Effector memory CD8-positive, alpha-beta T cell (primary cell): ENCODE measurements around the gene YDJC.
A peak's percentile ranks its signal among the peaks of the same experiment; 100 is the strongest.
"Not testable (repeated sequence)": the region's sequence is repeated elsewhere in the genome, so short reads cannot be mapped to it uniquely, and the experiment has no call there.

ENCODE experiments used
- ATAC-seq: fragments of 150-1000 bp; cut with Tn5 transposase; replicated peaks from 2 replicates; pipeline ENCODE4 v1.10.0; 2021; ENCODE audit warnings: mild to moderate bottlenecking, moderate library complexity
- DNase-seq, 3 experiments: peaks; one replicate each; pipeline ENCODE4 v3.0.0; 2021
- H3K27ac Mint-ChIP-seq, 2 donors: one replicate each; pipeline ENCODE4 v1.8.0; 2022; ENCODE audit warnings: mild to moderate bottlenecking in 2 of 2, mixed read lengths in 2 of 2, moderate library complexity in 2 of 2
- H3K27me3 Mint-ChIP-seq, 2 donors: one replicate each; pipeline ENCODE4 v1.8.0; 2022; ENCODE audit warnings: mixed read lengths in 2 of 2
- H3K36me3 Mint-ChIP-seq: one replicate; pipeline ENCODE4 v1.8.0; 2022; ENCODE audit warnings: mild to moderate bottlenecking, moderate library complexity, mixed read lengths; ENCODE audit not compliant: insufficient read depth
- H3K4me1 Mint-ChIP-seq, 2 donors: one replicate each; pipeline ENCODE4 v1.8.0; 2022; ENCODE audit warnings: low read depth in 2 of 2, mixed read lengths in 2 of 2
- H3K4me3 Mint-ChIP-seq, 2 donors: one replicate each; pipeline ENCODE4 v1.8.0; 2022; ENCODE audit warnings: mild to moderate bottlenecking in 2 of 2, mixed read lengths in 2 of 2, moderate library complexity in 2 of 2
- H3K9me3 Mint-ChIP-seq, 2 donors: one replicate each; pipeline ENCODE4 v1.8.0; 2022; ENCODE audit warnings: mixed read lengths in 2 of 2

YDJC gene

DNA sequence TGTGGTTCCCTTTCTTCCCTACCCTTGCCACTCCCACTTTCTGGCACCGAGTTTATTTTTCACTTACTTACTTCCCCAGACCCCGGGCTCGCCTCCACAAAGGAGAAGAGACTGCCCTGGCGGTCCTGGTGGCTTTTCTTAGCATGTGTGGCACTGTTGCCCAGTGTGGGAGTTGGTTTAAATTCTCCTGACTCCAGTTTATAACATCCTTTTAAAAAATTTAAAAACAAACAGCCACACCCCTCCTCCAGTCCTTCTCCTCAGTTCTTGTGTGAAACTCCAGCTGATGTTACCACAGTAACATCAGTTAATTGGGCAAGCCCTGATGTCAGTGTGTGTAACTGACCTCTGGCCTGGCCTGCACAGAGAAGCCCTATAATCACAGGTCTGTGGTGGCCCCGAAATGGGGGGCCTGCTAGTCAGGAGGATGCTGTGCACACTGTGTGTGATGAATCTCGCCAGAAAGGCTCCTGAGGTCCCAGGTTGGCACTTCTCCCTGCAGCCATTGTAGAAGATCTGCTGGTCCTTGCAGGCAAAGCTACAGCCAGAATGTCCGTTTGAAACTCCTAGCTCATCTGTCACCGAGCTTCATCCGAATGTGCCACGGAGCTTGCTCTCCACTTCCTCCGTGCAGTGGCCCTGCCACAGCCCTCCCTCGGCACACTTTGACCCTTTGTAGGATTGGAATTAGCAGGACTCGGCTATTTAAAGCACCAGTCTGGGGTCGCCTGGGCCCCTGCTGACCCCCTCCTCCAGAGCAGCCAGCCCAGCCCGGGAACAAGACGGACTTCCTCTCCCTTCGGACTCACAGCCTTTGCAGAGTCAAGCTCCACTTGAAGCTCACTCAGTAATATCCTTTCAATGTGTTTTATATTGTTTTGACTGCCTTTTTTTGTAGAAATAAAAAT, 7.6 kb downstream of the YDJC start:
- Mint-ChIP-seq H3K9me3 (no peaks in the 10 kb centered on the region), H3K27me3 (no peaks in the 10 kb centered on the region), H3K27ac (peak overlapping the region; percentile 46 to 62), H3K4me3 (no peak overlapping the region), H3K36me3 (peaks cover 60% of the 10 kb centered on the region), H3K4me1 (peaks cover 33 to 41% of the 10 kb centered on the region in 2 donors)
- DNase-seq: no peak
- no peak for ATAC-seq

DNA sequence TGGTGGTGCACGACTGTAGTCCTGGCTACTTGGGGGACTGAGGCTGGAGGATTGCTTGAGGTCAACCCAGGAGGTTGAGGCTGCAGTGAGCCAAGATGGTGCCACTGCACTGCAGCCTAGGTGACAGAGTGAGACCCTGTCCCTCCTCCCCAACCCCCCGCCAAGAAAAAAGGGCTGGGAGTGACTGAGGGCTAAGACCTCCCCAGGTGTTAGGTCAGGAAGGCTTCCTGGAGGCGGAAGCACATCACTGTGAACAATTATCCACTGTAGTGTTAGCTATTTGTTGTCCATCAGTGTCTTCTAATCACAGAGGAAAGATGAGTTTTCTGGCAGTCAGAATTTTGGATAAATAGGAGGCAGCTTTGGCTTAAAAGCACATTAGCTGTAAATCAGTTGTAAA, 8.8 kb downstream of the YDJC start:
- Mint-ChIP-seq H3K27me3 (no peaks in the 10 kb centered on the region), H3K27ac (peak overlapping the region in 1 of 2 donors; percentile 83), H3K4me3 (no peak overlapping the region), H3K4me1 (peaks cover 25 to 36% of the 10 kb centered on the region in 2 donors), H3K9me3 (no peaks in the 10 kb centered on the region), H3K36me3 (peaks cover 64% of the 10 kb centered on the region)
- ATAC-seq (no peak), DNase-seq (no peak)

DNA sequence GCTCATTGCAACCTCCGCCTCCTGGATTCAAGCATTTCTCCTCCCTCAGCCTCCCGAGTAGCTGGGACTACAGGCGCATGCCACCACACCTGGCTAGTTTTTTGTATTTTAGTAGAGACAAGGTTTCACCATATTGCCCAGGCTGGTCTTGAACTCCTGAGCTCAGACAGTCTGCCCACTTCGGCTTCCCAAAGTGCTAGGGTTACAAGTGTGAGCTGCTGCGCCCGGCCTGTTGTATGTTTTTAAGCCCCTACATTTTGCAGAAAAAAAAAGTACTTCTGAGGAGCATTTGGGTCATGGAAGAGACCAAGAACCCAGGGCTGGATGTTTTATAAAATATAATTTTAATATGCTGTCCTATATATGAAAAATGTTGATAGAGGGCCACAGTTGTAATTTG, 12.5 kb downstream of the YDJC start:
- not testable (repeated sequence) for H3K9me3 Mint-ChIP-seq, DNase-seq, H3K4me3 Mint-ChIP-seq, ATAC-seq, H3K27me3 Mint-ChIP-seq
- H3K4me1 Mint-ChIP-seq: peaks cover 13 to 36% of the 10 kb centered on the region in 2 donors
- peak overlapping the region; percentile 77 to 83 for H3K27ac Mint-ChIP-seq
- peaks cover 63% of the 10 kb centered on the region for H3K36me3 Mint-ChIP-seq

DNA sequence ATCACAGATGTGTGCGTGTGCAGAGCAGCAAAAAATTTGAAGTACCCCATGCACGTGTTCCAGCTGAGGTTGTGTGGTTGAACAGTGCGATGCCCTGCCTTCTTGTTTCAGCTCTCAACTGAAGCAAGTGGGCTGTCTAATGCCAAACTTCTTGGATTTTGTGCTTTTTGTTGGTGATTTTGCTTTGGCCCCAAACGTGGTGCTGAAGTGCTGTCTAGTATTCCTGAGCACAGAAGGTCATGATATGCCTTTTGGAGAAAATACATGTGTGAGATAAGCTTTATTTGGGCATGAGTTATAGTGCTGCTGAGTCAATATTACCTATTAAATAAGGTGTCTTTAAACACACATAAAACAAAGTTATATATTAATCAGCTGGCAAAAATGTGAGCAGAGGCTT, 14.1 kb downstream of the YDJC start:
- Mint-ChIP-seq H3K27me3 (no peaks in the 10 kb centered on the region), H3K36me3 (peaks cover 70% of the 10 kb centered on the region), H3K9me3 (no peaks in the 10 kb centered on the region), H3K4me1 (peaks cover 13 to 31% of the 10 kb centered on the region in 2 donors), H3K27ac (no peak overlapping the region), H3K4me3 (no peak overlapping the region)
- no peak for ATAC-seq
- DNase-seq: no peak

DNA sequence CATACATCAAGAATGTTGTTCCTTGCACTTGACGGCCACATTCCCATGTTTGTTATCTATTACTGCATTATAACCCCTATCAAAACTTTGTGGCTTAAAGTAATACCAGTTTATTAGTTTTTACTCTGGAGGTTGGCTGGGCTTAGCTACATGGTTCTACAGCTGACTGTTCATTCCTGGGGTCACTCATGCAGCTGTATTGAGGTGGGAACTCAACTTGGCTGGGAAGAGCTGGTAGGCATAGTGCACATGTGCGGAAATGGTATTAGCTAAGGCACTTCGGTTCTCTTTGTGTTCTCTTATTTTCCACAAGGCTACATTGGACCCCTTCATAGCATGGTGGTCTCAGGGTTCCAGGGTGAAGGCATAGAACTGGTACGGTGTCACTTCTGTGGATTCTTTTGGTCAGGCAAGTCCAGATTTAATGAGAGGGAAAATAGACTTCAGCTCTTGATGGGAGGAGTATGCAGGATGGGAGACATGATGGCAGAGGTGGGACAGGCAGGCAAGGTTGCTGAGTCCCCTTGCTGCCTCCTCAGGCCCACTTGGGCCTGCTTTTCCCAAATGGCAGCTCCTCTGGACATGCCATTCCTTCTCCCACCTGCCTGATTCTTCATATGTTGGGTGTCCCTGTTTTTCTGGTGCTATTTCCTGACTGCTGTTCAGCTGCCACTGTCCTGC, 16.1 kb downstream of the YDJC start:
- Mint-ChIP-seq H3K36me3 (peaks cover 62% of the 10 kb centered on the region), H3K9me3 (no peaks in the 10 kb centered on the region), H3K4me3 (no peak overlapping the region)

DNA sequence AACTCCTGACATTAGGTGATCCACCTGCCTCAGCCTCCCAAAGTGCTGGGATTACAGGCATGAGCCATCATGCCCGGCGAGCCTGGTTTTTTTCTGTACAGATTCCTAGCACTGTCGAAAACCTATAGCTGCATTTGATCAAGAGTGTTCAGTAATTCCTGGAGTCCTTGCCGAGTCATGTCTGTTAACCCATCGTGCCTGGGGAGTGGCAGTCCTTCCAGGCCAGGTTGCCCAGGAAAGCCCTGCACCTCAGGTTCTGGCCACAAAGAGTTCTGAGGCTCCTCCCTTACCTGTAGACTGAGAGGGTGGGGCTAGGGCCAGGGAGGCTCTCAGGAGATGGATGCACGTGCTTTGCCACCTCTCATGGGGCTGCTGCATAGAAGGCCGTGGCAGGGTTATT, 17.0 kb downstream of the YDJC start:
- no peak for ATAC-seq
- DNase-seq: no peak
- H3K9me3 Mint-ChIP-seq: no peaks in the 10 kb centered on the region
- H3K27ac Mint-ChIP-seq: no peak overlapping the region
- H3K27me3 Mint-ChIP-seq: no peaks in the 10 kb centered on the region
- no peak overlapping the region for H3K4me3 Mint-ChIP-seq
- H3K36me3 Mint-ChIP-seq: peaks cover 58% of the 10 kb centered on the region
- peaks cover 9 to 29% of the 10 kb centered on the region in 2 donors for H3K4me1 Mint-ChIP-seq

More for the DNA sequence above, 16.1 kb downstream of the YDJC start:
- no peak for ATAC-seq
- no peaks in the 10 kb centered on the region for H3K27me3 Mint-ChIP-seq
- peaks cover 9 to 29% of the 10 kb centered on the region in 2 donors for H3K4me1 Mint-ChIP-seq
- no peak for DNase-seq
- peak overlapping the region in 1 of 2 donors; percentile 67 for H3K27ac Mint-ChIP-seq

DNA sequence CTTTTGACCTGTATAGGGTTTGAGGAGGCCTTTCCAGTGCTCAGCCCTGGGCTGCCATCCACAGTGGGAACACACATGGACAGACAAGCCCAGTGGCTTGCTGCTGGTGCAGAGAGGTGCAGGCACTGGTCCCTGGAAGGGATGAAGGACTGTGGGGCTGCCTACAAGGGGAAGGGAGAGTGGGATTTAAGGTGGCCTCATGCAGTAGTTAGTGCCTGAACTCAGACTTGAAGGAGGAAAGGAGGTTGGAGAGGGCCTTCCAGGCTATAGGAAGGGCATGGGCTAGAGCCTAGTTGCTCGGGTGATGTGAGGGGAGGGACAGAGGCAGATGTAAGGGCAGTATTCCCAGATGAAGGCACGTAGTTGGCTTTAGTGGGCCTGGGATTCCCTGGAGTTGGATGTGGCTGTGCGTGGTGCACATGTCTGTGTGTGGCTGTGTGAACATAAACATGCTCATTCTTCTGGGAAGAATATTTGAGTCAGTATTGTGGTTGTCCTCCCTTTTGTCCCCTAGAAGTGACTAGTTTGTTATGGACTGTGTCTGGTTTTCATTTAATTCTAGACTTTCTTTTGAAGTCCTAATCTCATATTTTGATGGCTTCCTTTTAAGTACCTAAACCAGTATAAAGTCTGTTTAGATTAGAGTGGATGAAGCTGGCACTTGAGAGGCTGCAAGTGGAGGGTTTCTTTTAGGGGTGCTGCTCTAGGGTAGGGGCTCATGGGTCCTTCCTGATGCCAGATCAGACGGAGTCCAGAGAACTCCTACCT, 18.4 kb downstream of the YDJC start:
- no peak for ATAC-seq
- DNase-seq: no peak
- peaks cover 48% of the 10 kb centered on the region for H3K36me3 Mint-ChIP-seq
- H3K4me3 Mint-ChIP-seq: no peak overlapping the region
- H3K27me3 Mint-ChIP-seq: no peaks in the 10 kb centered on the region
- peak overlapping the region; percentile 24 to 68 for H3K27ac Mint-ChIP-seq
- peaks cover 12 to 30% of the 10 kb centered on the region in 2 donors for H3K4me1 Mint-ChIP-seq
- no peaks in the 10 kb centered on the region for H3K9me3 Mint-ChIP-seq

DNA sequence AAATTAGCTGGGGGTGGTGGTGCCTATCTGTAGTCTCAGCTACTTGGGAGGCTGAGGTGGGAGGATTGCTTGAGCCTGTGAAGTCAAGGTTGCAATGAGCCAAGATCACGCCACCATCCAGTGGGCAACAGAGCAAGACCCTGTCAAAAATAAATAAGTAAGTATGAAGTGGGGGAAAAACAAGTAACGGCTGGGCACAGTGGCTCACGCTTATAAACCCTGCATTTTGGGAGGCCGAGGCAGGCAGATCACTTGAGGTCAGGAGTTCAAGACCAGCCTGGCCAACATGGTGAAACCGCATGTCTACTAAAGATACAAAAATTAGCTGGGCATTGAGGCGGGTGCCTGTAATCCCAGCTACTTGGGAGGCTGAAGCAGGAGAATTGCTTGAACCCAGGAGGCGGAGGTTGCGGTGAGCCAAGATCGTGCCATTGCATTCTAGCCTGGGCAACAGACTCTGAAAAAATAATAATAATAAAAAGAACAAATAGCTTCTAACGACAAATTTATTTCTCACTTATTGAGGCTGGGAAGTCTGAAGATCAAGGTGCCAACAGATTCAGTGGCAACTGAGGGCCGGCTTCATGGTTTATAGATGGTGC, 20.2 kb downstream of the YDJC start:
- H3K27ac Mint-ChIP-seq: peak overlapping the region in 1 of 2 donors; percentile 72

DNA sequence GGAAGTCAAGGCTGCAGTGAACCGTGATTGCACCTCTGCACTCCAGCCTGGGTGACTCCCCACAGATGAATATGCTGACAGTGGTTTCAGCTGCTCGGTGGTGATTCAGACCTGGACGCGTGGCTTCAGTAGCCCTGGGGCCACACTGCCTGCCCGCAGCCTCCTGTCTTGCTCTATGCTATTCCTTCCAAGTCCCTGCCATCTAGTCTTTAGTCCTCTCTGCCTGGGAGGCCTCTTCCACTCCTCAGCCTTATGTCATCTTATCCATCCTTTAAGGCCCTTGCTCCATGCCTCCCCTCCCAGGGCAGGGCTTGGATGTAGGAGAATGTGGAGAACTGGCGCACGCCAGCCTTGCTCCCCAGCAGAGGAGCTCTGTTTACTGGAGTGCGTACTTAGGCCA, 23.0 kb downstream of the YDJC start:
- no peak for DNase-seq
- ATAC-seq: no peak
- Mint-ChIP-seq H3K27me3 (no peaks in the 10 kb centered on the region), H3K36me3 (peaks cover 32% of the 10 kb centered on the region), H3K9me3 (no peaks in the 10 kb centered on the region), H3K27ac (peak overlapping the region; percentile 63 to 75), H3K4me1 (peaks cover 27 to 38% of the 10 kb centered on the region in 2 donors), H3K4me3 (no peak overlapping the region)

More for the DNA sequence above, 20.2 kb downstream of the YDJC start:
- H3K4me3 Mint-ChIP-seq, ATAC-seq, DNase-seq, H3K9me3 Mint-ChIP-seq, H3K27me3 Mint-ChIP-seq: not testable (repeated sequence)
- Mint-ChIP-seq H3K36me3 (peaks cover 43% of the 10 kb centered on the region), H3K4me1 (peaks cover 20 to 35% of the 10 kb centered on the region in 2 donors)

DNA sequence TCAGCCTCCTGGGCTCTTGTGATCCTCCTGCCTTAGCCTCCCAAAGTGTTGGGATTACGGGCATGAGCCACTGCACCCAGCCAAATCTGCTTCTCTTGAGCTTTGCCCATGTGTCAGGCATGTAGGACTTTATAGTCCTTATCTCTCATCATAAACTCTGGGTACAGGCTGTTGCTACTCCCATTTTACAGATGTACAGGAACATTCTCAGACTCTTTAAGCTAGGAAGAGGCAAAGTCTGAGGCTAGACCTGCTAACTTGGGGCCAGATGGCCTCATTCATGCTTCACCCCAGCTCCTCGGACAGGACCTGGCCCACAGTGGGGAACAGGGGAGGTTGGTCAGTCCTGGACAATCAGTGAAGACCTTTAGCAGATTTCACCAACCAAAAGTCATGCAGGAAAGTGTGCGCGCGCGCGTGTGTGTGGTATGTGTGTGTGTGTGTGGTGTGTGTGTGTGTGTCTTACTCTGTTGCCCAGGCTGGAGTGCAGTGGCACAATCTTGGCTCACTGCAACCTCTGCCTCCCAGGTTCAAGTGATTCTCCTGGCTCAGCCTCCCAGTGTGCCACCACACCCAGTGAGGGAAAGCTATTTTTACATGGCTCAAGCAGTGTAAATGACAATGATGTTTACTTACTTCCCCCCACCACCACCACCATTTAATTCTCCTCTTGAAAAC, 23.8 kb downstream of the YDJC start:
- ATAC-seq (no peak), DNase-seq (no peak)
- Mint-ChIP-seq H3K4me1 (peaks cover 25 to 38% of the 10 kb centered on the region in 2 donors), H3K36me3 (peaks cover 26% of the 10 kb centered on the region), H3K27ac (peak overlapping the region; percentile 41 to 63), H3K9me3 (no peaks in the 10 kb centered on the region), H3K4me3 (no peak overlapping the region), H3K27me3 (no peaks in the 10 kb centered on the region)

DNA sequence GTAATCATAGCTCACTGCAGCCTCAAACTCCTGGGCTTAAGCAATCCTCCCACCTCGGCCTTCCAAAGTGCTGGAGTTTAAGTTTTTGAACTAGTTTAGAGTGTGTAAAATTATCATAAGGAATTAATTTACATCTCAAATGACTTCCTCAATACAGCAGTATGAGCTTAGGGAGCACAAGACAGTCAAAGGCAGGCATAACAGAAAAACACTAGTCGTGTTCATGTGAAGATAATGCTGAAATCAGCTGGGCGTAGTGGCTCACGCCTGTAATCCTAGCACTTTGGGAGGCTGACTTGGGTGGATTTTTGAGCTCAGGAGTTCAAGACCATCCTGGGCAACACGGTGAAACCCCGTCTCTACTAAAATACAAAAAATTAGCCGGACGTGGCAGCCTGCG, 25.8 kb downstream of the YDJC start:
- Mint-ChIP-seq H3K4me3 (peak overlapping the region in 1 of 2 donors; percentile 27), H3K4me1 (peaks cover 26 to 40% of the 10 kb centered on the region in 2 donors), H3K27me3 (no peaks in the 10 kb centered on the region), H3K9me3 (no peaks in the 10 kb centered on the region), H3K36me3 (peaks cover 29% of the 10 kb centered on the region), H3K27ac (peak overlapping the region in 1 of 2 donors; percentile 87)
- ATAC-seq (no peak), DNase-seq (no peak)

DNA sequence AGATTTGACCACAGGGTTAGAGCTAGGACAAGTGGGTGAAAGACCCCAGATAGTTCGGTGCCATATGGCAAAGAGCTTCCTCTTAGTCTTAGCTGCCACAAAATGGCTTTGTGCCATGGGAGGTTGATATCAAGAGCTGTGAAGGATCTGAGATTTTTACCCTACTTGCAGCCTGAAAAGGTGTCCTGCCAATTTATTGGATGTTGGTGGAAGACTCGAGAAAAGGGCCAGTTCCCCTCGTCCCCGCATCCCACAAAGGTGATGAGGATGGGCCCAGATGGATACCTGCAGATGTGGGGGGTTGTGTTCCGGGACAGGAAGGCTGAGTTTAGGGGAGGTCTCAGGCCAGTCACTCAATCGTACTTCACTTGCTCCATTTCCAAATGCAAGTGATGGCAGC, 27.2 kb downstream of the YDJC start:
- H3K9me3 Mint-ChIP-seq: no peaks in the 10 kb centered on the region
- no peaks in the 10 kb centered on the region for H3K27me3 Mint-ChIP-seq
- no peak for ATAC-seq
- peak overlapping the region; percentile 87 to 91 for H3K27ac Mint-ChIP-seq
- peaks cover 29% of the 10 kb centered on the region for H3K36me3 Mint-ChIP-seq
- H3K4me1 Mint-ChIP-seq: peaks cover 32 to 46% of the 10 kb centered on the region in 2 donors
- H3K4me3 Mint-ChIP-seq: no peak overlapping the region
- no peak for DNase-seq
